WTC11 (cell line): Measurements from ENCODE around the gene RCVRN.

Experiments
- FOXK1 ChIP-seq: sonication (generic); formaldehyde crosslinking; IDR thresholded peaks from 2 replicates; pipeline ENCODE4 v1.8.0; 2022; ENCODE audit warnings: mild to moderate bottlenecking, moderate library complexity, missing genetic modification reagents
- ZBTB21 ChIP-seq: sonication (generic); formaldehyde crosslinking; IDR thresholded peaks from 2 replicates; pipeline ENCODE4 v1.8.1; 2023; ENCODE audit warnings: mild to moderate bottlenecking, missing genetic modification reagents, borderline replicate concordance
- ZNF121 ChIP-seq: sonication (generic); formaldehyde crosslinking; IDR thresholded peaks from 2 replicates; pipeline ENCODE4 v1.8.0; 2023; ENCODE audit warnings: missing genetic modification reagents
- TF ChIP-seq, protein P1 (sequence below): fragments of 200-600 bp; IDR thresholded peaks from 2 replicates; pipeline ENCODE4 v1.8.0; 2022; ENCODE audit warnings: antibody characterized with exemption
- TF ChIP-seq, protein P2 (sequence below): sonication (generic); formaldehyde crosslinking; conservative IDR thresholded peaks from 2 replicates; pipeline ENCODE4 v1.8.1; 2023; ENCODE audit warnings: mild to moderate bottlenecking, low read depth, missing genetic modification reagents, moderate library complexity

DNA sequence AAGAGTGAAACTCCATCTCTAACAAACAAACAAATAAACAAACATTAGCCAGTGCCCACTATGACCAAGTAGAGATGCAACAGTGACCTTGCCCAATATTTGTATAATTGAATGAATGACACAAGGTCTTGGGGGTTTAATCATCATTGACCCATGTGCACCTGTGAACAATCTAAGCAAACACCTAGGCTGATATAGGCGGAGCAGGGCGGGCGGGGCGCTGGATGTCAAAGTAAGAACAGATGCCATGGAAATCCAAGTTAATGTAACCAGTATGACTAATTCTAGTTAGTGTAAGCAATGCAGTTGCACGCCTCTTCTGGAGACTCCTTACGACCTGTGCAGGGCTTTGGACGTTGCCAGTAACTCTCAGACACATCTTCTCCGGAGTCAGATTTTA, 17.6 kb downstream of the RCVRN start:
- TF ChIP-seq FOXK1 (CRISPR knock-in tag), result no peak
- TF ChIP-seq, protein P1, sequence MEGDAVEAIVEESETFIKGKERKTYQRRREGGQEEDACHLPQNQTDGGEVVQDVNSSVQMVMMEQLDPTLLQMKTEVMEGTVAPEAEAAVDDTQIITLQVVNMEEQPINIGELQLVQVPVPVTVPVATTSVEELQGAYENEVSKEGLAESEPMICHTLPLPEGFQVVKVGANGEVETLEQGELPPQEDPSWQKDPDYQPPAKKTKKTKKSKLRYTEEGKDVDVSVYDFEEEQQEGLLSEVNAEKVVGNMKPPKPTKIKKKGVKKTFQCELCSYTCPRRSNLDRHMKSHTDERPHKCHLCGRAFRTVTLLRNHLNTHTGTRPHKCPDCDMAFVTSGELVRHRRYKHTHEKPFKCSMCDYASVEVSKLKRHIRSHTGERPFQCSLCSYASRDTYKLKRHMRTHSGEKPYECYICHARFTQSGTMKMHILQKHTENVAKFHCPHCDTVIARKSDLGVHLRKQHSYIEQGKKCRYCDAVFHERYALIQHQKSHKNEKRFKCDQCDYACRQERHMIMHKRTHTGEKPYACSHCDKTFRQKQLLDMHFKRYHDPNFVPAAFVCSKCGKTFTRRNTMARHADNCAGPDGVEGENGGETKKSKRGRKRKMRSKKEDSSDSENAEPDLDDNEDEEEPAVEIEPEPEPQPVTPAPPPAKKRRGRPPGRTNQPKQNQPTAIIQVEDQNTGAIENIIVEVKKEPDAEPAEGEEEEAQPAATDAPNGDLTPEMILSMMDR, result no peak
- TF ChIP-seq ZBTB21 (CRISPR knock-in tag), result no peak
- no peak for TF ChIP-seq ZNF121
- TF ChIP-seq, protein P2, sequence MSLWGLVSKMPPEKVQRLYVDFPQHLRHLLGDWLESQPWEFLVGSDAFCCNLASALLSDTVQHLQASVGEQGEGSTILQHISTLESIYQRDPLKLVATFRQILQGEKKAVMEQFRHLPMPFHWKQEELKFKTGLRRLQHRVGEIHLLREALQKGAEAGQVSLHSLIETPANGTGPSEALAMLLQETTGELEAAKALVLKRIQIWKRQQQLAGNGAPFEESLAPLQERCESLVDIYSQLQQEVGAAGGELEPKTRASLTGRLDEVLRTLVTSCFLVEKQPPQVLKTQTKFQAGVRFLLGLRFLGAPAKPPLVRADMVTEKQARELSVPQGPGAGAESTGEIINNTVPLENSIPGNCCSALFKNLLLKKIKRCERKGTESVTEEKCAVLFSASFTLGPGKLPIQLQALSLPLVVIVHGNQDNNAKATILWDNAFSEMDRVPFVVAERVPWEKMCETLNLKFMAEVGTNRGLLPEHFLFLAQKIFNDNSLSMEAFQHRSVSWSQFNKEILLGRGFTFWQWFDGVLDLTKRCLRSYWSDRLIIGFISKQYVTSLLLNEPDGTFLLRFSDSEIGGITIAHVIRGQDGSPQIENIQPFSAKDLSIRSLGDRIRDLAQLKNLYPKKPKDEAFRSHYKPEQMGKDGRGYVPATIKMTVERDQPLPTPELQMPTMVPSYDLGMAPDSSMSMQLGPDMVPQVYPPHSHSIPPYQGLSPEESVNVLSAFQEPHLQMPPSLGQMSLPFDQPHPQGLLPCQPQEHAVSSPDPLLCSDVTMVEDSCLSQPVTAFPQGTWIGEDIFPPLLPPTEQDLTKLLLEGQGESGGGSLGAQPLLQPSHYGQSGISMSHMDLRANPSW, result no peak
